CD4-positive, alpha-beta T cell treated with Interleukin-12 subunit alpha and Interleukin-12 subunit beta, for 1 hour (primary cell): ENCODE results near the gene PTRHD1.
"Not testable (repeated sequence)": the region's sequence is repeated elsewhere in the genome, so short reads cannot be mapped to it uniquely, and the experiment has no call there.

Experiments
- DNase-seq: peaks from one replicate; pipeline ENCODE4 v3.0.0-alpha.2; 2020

PTRHD1 gene

DNA sequence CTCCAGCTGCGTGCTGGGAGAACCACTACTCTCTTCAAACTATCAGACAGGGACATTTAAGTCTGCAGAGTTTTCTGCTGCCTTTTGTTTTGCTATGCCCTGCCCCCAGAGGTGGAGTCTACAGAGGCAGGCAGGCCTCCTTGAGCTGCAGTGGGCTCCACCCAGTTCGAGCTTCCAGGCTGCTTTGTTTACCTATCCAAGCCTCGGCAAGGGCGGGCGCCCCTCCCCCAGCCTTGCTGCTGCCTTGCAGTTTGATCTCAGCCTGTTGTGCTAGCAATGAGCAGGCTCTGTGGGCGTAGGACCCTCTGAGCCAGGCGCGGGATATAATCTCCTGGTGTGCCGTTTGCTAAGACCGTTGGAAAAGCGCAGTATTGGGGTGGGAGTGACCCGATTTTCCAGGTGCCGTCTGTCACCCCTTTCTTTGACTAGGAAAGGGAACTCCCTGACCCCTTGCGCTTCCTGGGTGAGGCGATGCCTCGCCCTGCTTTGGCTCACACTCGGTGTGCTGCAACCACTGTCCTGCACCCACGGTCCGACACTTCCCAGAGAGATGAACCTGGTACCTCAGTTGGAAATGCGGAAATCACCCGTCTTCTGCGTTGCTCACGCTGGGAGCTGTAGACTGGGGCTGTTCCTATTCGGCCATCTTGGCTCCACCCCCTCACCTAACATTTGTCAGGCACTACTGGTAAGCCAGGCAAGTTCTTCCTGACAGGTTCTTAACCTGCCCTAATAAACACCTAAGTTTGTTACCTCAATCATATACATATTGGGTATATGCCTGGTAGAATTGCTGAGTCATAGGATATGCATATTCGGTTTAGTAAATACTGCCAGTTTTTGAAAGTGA is 12.8 kb upstream of the PTRHD1 start:
- not testable (repeated sequence) for DNase-seq

- DNase-seq: not testable (repeated sequence)
Measured at GRCh38 chr2:24800487-24800886, 7.3 kb upstream of the PTRHD1 start.

- no peak for DNase-seq
Measured at GRCh38 chr2:24797644-24798043, 4.5 kb upstream of the PTRHD1 start.

DNA sequence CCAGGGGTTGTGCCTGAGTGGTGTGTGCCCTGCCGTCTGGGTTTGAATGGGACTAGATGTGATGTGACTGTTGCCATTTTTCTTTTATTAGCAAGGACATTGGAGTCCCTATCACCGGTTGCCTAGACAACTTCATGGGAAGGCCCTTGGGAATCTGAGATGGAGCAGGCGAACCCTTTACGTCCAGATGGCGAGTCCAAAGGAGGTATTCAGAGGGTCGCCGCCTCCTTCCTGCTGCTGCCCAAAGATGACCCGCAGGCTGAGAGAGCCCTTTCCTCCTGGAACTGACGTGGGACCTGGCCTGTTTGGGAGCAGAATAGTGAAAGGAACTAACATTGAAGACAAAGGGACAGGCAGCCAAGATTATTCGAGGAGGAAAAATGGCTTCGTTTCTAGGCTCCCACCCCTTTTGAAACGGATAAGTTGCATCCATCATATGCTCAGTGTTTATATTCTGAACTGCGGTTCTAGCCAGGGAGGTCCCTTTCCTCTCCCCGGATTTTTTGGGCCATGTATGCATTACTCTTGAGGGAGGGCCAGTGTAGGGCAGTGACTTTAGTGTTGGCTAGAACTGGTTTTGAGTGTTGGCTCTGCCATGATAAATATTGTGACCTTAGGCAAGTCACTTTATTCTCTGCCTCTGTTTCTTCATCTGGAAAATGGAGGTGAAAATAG is 707 bp upstream of the PTRHD1 start:
- DNase-seq: no peak

GRCh38 chr2:24792542-24792873 is 683 bp downstream of the PTRHD1 start:
- DNase-seq: no peak

GRCh38 chr2:24791452-24791851 is 1.7 kb downstream of the PTRHD1 start:
- DNase-seq: no peak

- DNase-seq: no peak
Measured at GRCh38 chr2:24788816-24789215, 4.4 kb downstream of the PTRHD1 start.

- no peak for DNase-seq
Measured at GRCh38 chr2:24787532-24787931, 5.7 kb downstream of the PTRHD1 start.

DNA sequence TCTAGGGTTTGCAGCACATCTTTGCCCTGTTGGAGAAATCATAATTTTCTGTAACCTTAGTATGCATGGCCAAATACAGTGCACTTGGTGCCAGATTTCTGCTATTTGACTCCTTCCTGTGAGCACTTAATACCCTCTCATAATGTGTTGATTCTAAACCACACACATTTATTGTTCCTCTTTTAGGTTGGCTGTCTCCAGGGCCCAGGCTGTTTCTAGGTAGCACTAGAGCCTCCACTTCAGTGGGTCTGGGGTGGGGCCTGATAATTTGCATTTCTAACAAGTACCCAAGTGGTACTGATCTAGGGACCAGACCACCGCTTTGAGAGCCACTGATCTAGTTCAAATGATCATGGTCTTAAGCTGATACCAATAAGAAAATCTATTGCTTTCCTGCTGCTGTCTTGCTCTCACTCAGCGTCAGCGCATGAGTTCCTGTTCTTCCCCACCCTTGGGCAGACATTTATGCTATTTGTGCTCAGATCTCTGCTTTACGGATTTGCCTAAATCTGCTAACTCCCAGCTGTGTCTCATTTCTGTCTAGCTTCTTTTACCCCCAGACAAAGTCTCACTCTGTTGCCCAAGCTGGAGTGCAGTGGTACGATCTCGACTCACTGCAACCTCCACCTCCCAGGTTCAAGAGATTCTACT is 7.4 kb downstream of the PTRHD1 start:
- DNase-seq: no peak

GRCh38 chr2:24783641-24784040 is 9.6 kb downstream of the PTRHD1 start:
- DNase-seq: no peak

DNA sequence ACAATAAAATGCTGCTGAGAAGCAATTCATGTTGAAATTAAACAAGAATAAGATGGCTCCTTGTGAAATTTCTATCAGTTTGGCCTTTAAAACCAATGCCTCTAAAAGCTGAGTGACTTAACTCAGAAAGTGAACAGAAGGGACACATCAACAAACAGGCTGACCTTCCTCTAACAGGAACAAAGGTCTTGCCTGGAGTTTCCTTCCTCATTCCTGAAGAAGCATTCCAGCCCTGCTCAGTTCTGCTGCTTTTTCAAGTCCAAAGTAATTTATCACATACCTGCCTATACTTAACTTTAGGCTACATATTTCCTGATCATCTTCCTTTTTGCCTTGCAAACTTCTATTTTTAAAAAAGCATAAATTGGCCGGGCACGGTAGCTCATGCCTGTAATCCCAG is 14.1 kb downstream of the PTRHD1 start:
- no peak for DNase-seq

DNA sequence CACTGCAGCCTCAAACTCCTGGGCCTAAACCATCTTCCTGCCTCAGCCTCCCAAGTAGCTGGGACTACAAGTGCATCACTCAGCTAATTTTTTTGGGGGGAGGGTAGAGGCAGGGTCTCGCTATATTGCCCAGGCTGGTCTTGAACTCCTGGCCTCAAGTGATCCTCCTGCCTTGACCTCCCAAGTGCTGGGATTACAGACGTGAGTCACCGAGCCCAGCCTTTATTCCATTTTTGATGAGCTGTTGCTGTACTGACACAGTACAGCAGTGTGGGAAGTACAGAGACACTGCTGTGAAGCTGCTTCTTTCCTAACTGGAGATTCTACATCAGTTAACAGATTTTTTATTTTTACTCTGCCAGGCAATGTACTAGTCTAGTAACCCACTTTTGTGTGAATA is 18.8 kb downstream of the PTRHD1 start:
- DNase-seq: no peak

GRCh38 chr2:24771764-24772586 is 21.2 kb downstream of the PTRHD1 start:
- no peak for DNase-seq

- no peak for DNase-seq
Measured at GRCh38 chr2:24771061-24771460, 22.1 kb downstream of the PTRHD1 start.

- no peak for DNase-seq
Measured at GRCh38 chr2:24768601-24769000, 24.6 kb downstream of the PTRHD1 start.

- no peak for DNase-seq
Measured at GRCh38 chr2:24768013-24768412, 25.2 kb downstream of the PTRHD1 start.

GRCh38 chr2:24766609-24767008 is 26.6 kb downstream of the PTRHD1 start:
- no peak for DNase-seq

- no peak for DNase-seq
Measured at GRCh38 chr2:24763843-24764242, 29.3 kb downstream of the PTRHD1 start.

GRCh38 chr2:24762518-24762917 is 30.7 kb downstream of the PTRHD1 start:
- DNase-seq: no peak

DNA sequence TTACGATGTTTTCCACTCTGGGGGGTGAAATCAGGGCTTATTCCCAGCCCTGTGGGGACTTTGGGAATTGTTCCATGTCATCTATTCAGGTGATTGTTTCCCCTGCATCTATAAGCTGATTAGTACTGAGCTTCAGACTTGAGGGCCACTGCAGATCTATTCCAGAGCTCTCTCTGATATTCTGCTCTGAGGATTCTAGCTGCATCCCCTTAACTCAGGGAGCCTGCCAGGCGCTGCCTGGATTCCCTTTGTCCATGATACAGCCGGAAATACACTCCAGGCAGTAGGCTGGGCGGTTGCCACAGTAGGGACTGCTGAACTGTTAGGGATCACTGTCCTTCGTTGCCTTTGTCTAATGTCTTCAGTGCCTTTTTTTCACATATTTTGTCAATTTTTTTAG is 31.3 kb downstream of the PTRHD1 start:
- no peak for DNase-seq

GRCh38 chr2:24756789-24757188 is 36.4 kb downstream of the PTRHD1 start:
- DNase-seq: no peak

GRCh38 chr2:24754985-24755705 is 38.0 kb downstream of the PTRHD1 start:
- DNase-seq: no peak
